Fibroblast of gingiva (primary cell): Measurements from ENCODE around the gene WNT9B.

Source experiments
- DNase-seq: peaks from one replicate; pipeline ENCODE4 v3.0.0-alpha.2; 2011; ENCODE audit warnings: low read depth

WNT9B gene

GRCh38 chr17:46851029-46851741 lies at the start of gene WNT9B:
TSS of gene WNT9B (plus strand) at chr17:46851583. CDS start at chr17:46851639, 56 bp downstream.
- no peak for DNase-seq

- no peak for DNase-seq
Observed at GRCh38 chr17:46802800-46803199, 48.6 kb upstream of the WNT9B start.

- DNase-seq, result no peak
Observed at GRCh38 chr17:46803544-46803943, 47.8 kb upstream of the WNT9B start.

GRCh38 chr17:46805771-46806170 lies 45.6 kb upstream of the WNT9B start:
- no peak for DNase-seq

- DNase-seq, result no peak
Observed at GRCh38 chr17:46809110-46809571, 42.2 kb upstream of the WNT9B start.

- DNase-seq, result no peak
Observed at GRCh38 chr17:46810837-46811236, 40.5 kb upstream of the WNT9B start.

GRCh38 chr17:46811978-46812583 lies 39.3 kb upstream of the WNT9B start:
- no peak for DNase-seq

- no peak for DNase-seq
Observed at GRCh38 chr17:46812624-46813318, 38.6 kb upstream of the WNT9B start.

- no peak for DNase-seq
Observed at GRCh38 chr17:46813920-46814319, 37.5 kb upstream of the WNT9B start.

GRCh38 chr17:46814446-46814845 lies 36.9 kb upstream of the WNT9B start:
- no peak for DNase-seq

GRCh38 chr17:46815474-46816353 lies 35.7 kb upstream of the WNT9B start:
- DNase-seq, result no peak

- DNase-seq, result no peak
Observed at GRCh38 chr17:46817151-46817900, 34.1 kb upstream of the WNT9B start.

GRCh38 chr17:46817901-46818209 lies 33.5 kb upstream of the WNT9B start:
- no peak for DNase-seq

GRCh38 chr17:46818316-46818928 lies 33.0 kb upstream of the WNT9B start, which contains the start of gene WNT3:
TSS of gene WNT3 (minus strand) at chr17:46818692. CDS start at chr17:46818597, 95 bp downstream.
- no peak for DNase-seq

GRCh38 chr17:46818929-46819859 lies 32.2 kb upstream of the WNT9B start:
- no peak for DNase-seq

- DNase-seq, result no peak
Observed at GRCh38 chr17:46819906-46820351, 31.5 kb upstream of the WNT9B start.

GRCh38 chr17:46820592-46821450 lies 30.6 kb upstream of the WNT9B start:
- no peak for DNase-seq

- DNase-seq, result no peak
Observed at GRCh38 chr17:46821482-46822387, 29.6 kb upstream of the WNT9B start.
